ENCODE results near the gene MGST3. TPM values are rescaled to one million over a fixed set of nuclear protein-coding genes. Genes with fewer than 3 reads are reported as not detected.

MGST3 gene
- total RNA-seq, 4 donors from 2014 or later = 47.0 to 513 (median 407) TPM

GRCh38 chr1:165595246-165595938, 35.6 kb upstream of the MGST3 start:
- TF ChIP-seq POLR2A (IDR thresholded peaks at IDR 0.05) = no peak
- no peak for TF ChIP-seq CTCF (IDR thresholded peaks at IDR 0.05)
- H3K27me3 ChIP-seq = peaks cover 0 to 4% of the 10 kb centered on the region in 2 donors
- no peaks in the 10 kb centered on the region for H3K36me3 ChIP-seq
- no peak for DNase-seq
- no peak overlapping the region for H3K4me3 ChIP-seq
- no peaks in the 10 kb centered on the region for H3K9me3 ChIP-seq
- no peak overlapping the region for H3K27ac ChIP-seq
- H3K4me1 ChIP-seq = no peaks in the 10 kb centered on the region

- Histone ChIP-seq H3K27ac (peak overlapping the region; percentile 39 to 74 (median 60)), H3K27me3 (peaks cover 0 to 4% of the 10 kb centered on the region in 2 donors), H3K36me3 (no peaks in the 10 kb centered on the region), H3K4me1 (peaks cover 0 to 12% (median 0%) of the 10 kb centered on the region in 4 donors), H3K9me3 (no peaks in the 10 kb centered on the region), H3K4me3 (peak overlapping the region; percentile 46 to 66 (median 56))
- TF ChIP-seq POLR2A (IDR thresholded peaks at IDR 0.05) (peak; percentile 8 to 33), CTCF (IDR thresholded peaks at IDR 0.05) (no peak)
- peak; percentile 95 to 98 (median 97) for DNase-seq
These were observed 33.0 kb upstream of the MGST3 start for GRCh38 chr1:165597883-165598675.

- no peak for TF ChIP-seq POLR2A (IDR thresholded peaks at IDR 0.05)
- no peak for TF ChIP-seq CTCF (IDR thresholded peaks at IDR 0.05)
- DNase-seq = no peak
- peaks cover 0 to 12% (median 0%) of the 10 kb centered on the region in 4 donors for H3K4me1 ChIP-seq
These were observed 32.4 kb upstream of the MGST3 start for GRCh38 chr1:165598676-165599059.

GRCh38 chr1:165600793-165601192, 30.2 kb upstream of the MGST3 start:
- no peak overlapping the region for H3K27ac ChIP-seq
- no peaks in the 10 kb centered on the region for H3K9me3 ChIP-seq
- no peaks in the 10 kb centered on the region for H3K27me3 ChIP-seq
- peaks cover 0 to 12% (median 0%) of the 10 kb centered on the region in 4 donors for H3K4me1 ChIP-seq
- H3K36me3 ChIP-seq = no peaks in the 10 kb centered on the region
- no peak for DNase-seq
- TF ChIP-seq POLR2A (IDR thresholded peaks at IDR 0.05) (no peak), CTCF (IDR thresholded peaks at IDR 0.05) (no peak)
- H3K4me3 ChIP-seq = no peak overlapping the region

More at GRCh38 chr1:165598676-165599059, 32.4 kb upstream of the MGST3 start:
- H3K4me3 ChIP-seq = peak overlapping the region; percentile 46 to 66 (median 56)
- H3K36me3 ChIP-seq = no peaks in the 10 kb centered on the region
- H3K27me3 ChIP-seq = no peaks in the 10 kb centered on the region
- H3K9me3 ChIP-seq = no peaks in the 10 kb centered on the region
- H3K27ac ChIP-seq = peak overlapping the region; percentile 39 to 74 (median 60)

- no peaks in the 10 kb centered on the region for H3K36me3 ChIP-seq
- H3K4me1 ChIP-seq = peaks cover 0 to 12% (median 0%) of the 10 kb centered on the region in 4 donors
- no peak for DNase-seq
- TF ChIP-seq CTCF (IDR thresholded peaks at IDR 0.05) (no peak), POLR2A (IDR thresholded peaks at IDR 0.05) (no peak)
- no peak overlapping the region for H3K27ac ChIP-seq
- no peaks in the 10 kb centered on the region for H3K27me3 ChIP-seq
- no peaks in the 10 kb centered on the region for H3K9me3 ChIP-seq
- H3K4me3 ChIP-seq = no peak overlapping the region
These were observed 27.2 kb upstream of the MGST3 start for GRCh38 chr1:165603810-165604209.

Measured in Peyer's patch (tissue), 4 donors.